Trophoblast cell (in vitro differentiated cells and primary cell): Measurements from ENCODE around the gene CHDH.

Source experiments
- DNase-seq, 2 donors: peaks; one replicate each; pipeline ENCODE4 v3.0.0-alpha.2; 2016
- H2AFZ ChIP-seq: 2 replicates; pipeline ENCODE4 v1.6.1; 2013; ENCODE audit warnings: low read length, moderate library complexity, mild to moderate bottlenecking; ENCODE audit not compliant: insufficient read depth, poor library complexity
- H2AK5ac ChIP-seq: 2 replicates; pipeline ENCODE4 v1.6.1; 2013; ENCODE audit warnings: mild to moderate bottlenecking, low read length
- H2BK120ac ChIP-seq: 2 replicates; pipeline ENCODE4 v1.6.1; 2013; ENCODE audit warnings: low read length, mild to moderate bottlenecking, moderate library complexity; ENCODE audit not compliant: insufficient read depth, poor library complexity
- H2BK12ac ChIP-seq: 2 replicates; pipeline ENCODE4 v1.6.1; 2013; ENCODE audit warnings: mild to moderate bottlenecking, low read length, moderate library complexity
- H2BK5ac ChIP-seq: 2 replicates; pipeline ENCODE4 v1.6.1; 2013; ENCODE audit warnings: low read length, low read depth, moderate library complexity, mild to moderate bottlenecking; ENCODE audit not compliant: poor library complexity
- H3K14ac ChIP-seq: 2 replicates; pipeline ENCODE4 v1.6.1; 2013; ENCODE audit warnings: mild to moderate bottlenecking, low read length
- H3K18ac ChIP-seq: 2 replicates; pipeline ENCODE4 v1.6.1; 2013; ENCODE audit warnings: mild to moderate bottlenecking, low read length
- H3K23ac ChIP-seq: 2 replicates; pipeline ENCODE4 v1.6.1; 2013; ENCODE audit warnings: low read length
- H3K27ac ChIP-seq: 2 replicates; pipeline ENCODE4 v1.5.1; 2013; ENCODE audit warnings: low read depth, mild to moderate bottlenecking, inconsistent platforms, low read length, moderate library complexity
- H3K27me3 ChIP-seq: 2 replicates; pipeline ENCODE4 v1.6.1; 2013; ENCODE audit warnings: inconsistent platforms, mild to moderate bottlenecking, low read length, moderate library complexity; ENCODE audit not compliant: insufficient read depth
- H3K36me3 ChIP-seq, 2 experiments: 1 replicate in 1 of 2; 2 replicates in 1 of 2; pipeline ENCODE4 v1.6.1; 2013; ENCODE audit warnings: low read length in 2 of 2, mild to moderate bottlenecking in 2 of 2, moderate library complexity in 1 of 2; ENCODE audit not compliant: insufficient read depth in 2 of 2, control insufficient read depth in 1 of 2
- H3K4ac ChIP-seq: 2 replicates; pipeline ENCODE4 v1.6.1; 2013; ENCODE audit warnings: low read depth, mild to moderate bottlenecking, low read length, moderate library complexity
- H3K4me1 ChIP-seq, 2 experiments: 1 replicate in 1 of 2; 2 replicates in 1 of 2; pipeline ENCODE4 v1.6.1; 2013; ENCODE audit warnings: low read length in 2 of 2, mild to moderate bottlenecking in 2 of 2, moderate library complexity in 1 of 2; ENCODE audit not compliant: insufficient read depth in 2 of 2, control insufficient read depth in 1 of 2
- H3K4me2 ChIP-seq: 2 replicates; pipeline ENCODE4 v1.6.1; 2013; ENCODE audit warnings: inconsistent platforms, mild to moderate bottlenecking, low read length, moderate library complexity
- H3K4me3 ChIP-seq: 2 replicates; pipeline ENCODE4 v1.5.1; 2013; ENCODE audit warnings: mild to moderate bottlenecking, low read depth, low read length, inconsistent platforms
- H3K79me1 ChIP-seq: one replicate; pipeline ENCODE4 v1.6.1; 2013; ENCODE audit warnings: low read length
- H3K79me2 ChIP-seq: 2 replicates; pipeline ENCODE4 v1.6.1; 2013; ENCODE audit warnings: low read length, mild to moderate bottlenecking; ENCODE audit not compliant: control insufficient read depth, insufficient read depth, poor library complexity
- H3K9ac ChIP-seq: 2 replicates; pipeline ENCODE4 v1.6.1; 2013; ENCODE audit warnings: mild to moderate bottlenecking, low read length
- H3K9me3 ChIP-seq: 2 replicates; pipeline ENCODE4 v1.6.1; 2013; ENCODE audit warnings: low read depth, mild to moderate bottlenecking, control low read depth, inconsistent platforms, low read length; ENCODE audit not compliant: insufficient read depth
- H4K12ac ChIP-seq: 2 replicates; pipeline ENCODE4 v1.6.1; 2013; ENCODE audit warnings: low read depth, mild to moderate bottlenecking, low read length, moderate library complexity
- H4K8ac ChIP-seq: 2 replicates; pipeline ENCODE4 v1.6.1; 2013; ENCODE audit warnings: low read depth, mild to moderate bottlenecking, low read length, moderate library complexity
- H4K91ac ChIP-seq: one replicate; pipeline ENCODE4 v1.6.1; 2013; ENCODE audit warnings: low read depth, mild to moderate bottlenecking, low read length, moderate library complexity
- whole genome bisulfite sequencing: extraction: QIAGEN DNeasy Blood & Tissue Kit; methylation state at CpG from one replicate; pipeline ENCODE4 v1.1.7; 2013; ENCODE audit warnings: missing lambda C conversion rate; ENCODE audit not compliant: insufficient read length, insufficient coverage; ENCODE audit errors: extremely low coverage; 5-methylcytosine and 5-hydroxymethylcytosine counted together

The CHDH gene

DNA sequence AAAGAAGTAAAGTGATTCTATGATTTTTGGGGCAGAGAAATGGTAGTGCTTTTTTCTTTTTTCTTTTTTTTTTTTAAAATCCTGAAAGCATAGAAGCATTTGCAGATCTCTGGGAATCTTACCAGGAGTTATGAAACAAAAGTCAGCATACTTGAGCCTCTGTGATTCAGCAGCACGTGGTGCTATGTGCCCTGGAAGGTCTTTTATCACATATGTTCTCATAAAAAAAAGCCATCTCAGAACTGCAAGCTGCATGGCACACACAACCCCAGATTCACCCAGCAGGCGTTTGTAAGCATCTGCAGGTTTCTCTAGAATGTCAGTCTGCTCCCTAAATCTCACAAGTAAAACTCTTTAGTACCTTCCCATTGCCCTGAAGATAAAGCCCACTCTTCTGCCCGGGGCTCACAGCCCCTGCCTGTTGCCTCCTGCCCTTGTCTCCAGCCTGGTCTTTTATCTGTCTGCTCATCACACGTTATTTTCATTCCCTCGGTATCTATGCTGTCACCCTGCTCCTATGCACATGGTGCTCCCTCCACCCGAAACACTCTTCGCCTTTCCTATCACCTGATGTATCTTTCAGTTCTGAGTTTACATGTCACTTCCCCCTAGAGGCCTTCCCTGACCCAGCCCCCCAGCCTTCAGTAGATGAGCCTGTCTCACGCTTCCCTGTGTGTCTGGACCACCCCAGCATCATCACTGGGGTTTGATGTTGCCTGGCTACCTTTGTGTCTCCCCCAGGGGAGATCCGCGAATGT lies 72.4 kb downstream of the CHDH start:
- no peak overlapping the region for H3K4ac ChIP-seq
- H2BK12ac ChIP-seq: no peak overlapping the region
- no peak overlapping the region for H3K4me3 ChIP-seq
- H3K79me1 ChIP-seq: no peaks in the 10 kb centered on the region
- H3K4me2 ChIP-seq: no peak overlapping the region
- H4K8ac ChIP-seq: no peak overlapping the region
- H3K27ac ChIP-seq: no peak overlapping the region
- no peak overlapping the region for H2BK5ac ChIP-seq
- H3K27me3 ChIP-seq: no peaks in the 10 kb centered on the region
- H4K12ac ChIP-seq: no peak overlapping the region
- peaks cover 3% of the 10 kb centered on the region for H3K9me3 ChIP-seq
- no peak overlapping the region for H2AFZ ChIP-seq
- no peak overlapping the region for H2AK5ac ChIP-seq
- H3K79me2 ChIP-seq: no peaks in the 10 kb centered on the region
- no peak overlapping the region for H3K23ac ChIP-seq
- H3K14ac ChIP-seq: no peak overlapping the region
- no peak overlapping the region for H2BK120ac ChIP-seq
- no peak overlapping the region for H3K9ac ChIP-seq
- no peaks in the 10 kb centered on the region for H3K36me3 ChIP-seq
- H3K4me1 ChIP-seq: peaks cover 2 to 5% of the 10 kb centered on the region in 2 experiments
- no CpG with 5 or more reads among the region's 10 CpGs for WGBS
- peak; percentile 72 to 86 for DNase-seq
- no peak overlapping the region for H3K18ac ChIP-seq
- no peak overlapping the region for H4K91ac ChIP-seq

GRCh38 chr3:53773021-53773436 lies 73.2 kb downstream of the CHDH start:
- no peak overlapping the region for H2AK5ac ChIP-seq
- no peak overlapping the region for H3K18ac ChIP-seq
- no peak overlapping the region for H2BK5ac ChIP-seq
- H3K4ac ChIP-seq: no peak overlapping the region
- H3K4me3 ChIP-seq: no peak overlapping the region
- H2BK12ac ChIP-seq: no peak overlapping the region
- H3K4me1 ChIP-seq: peaks cover 2 to 5% of the 10 kb centered on the region in 2 experiments
- no peak overlapping the region for H3K27ac ChIP-seq
- no CpG with 5 or more reads among the region's 5 CpGs for WGBS
- H3K79me2 ChIP-seq: no peaks in the 10 kb centered on the region
- H3K23ac ChIP-seq: no peak overlapping the region
- H3K9ac ChIP-seq: no peak overlapping the region
- H4K12ac ChIP-seq: no peak overlapping the region
- H4K8ac ChIP-seq: no peak overlapping the region
- H2AFZ ChIP-seq: no peak overlapping the region
- no peaks in the 10 kb centered on the region for H3K79me1 ChIP-seq
- peaks cover 3% of the 10 kb centered on the region for H3K9me3 ChIP-seq
- H3K36me3 ChIP-seq: no peaks in the 10 kb centered on the region
- H2BK120ac ChIP-seq: no peak overlapping the region
- no peak overlapping the region for H3K14ac ChIP-seq
- H4K91ac ChIP-seq: no peak overlapping the region
- peak in 1 of 2 donors; percentile 53 for DNase-seq
- no peak overlapping the region for H3K4me2 ChIP-seq
- H3K27me3 ChIP-seq: no peaks in the 10 kb centered on the region

DNA sequence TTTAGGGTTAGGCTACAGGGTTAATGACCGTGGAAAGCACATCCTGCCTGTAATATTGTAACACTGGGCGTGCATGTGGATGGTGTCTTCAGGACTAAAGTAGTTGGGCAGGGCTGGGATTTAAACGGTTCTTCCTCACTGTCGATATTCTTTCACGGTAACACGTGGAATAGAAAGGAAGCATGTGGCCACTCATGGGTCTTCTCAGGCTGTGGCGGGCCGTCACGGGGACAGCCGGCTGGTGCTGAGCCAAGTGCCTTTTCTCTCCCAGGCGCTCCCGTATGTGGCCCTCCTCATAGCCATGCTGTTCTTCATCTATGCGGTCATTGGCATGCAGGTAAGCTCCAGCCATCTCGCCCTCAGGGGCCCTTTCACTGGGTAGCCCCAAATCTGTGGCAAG lies 73.7 kb downstream of the CHDH start:
- Histone ChIP-seq H2BK120ac (no peak overlapping the region), H3K4me3 (no peak overlapping the region), H3K36me3 (no peaks in the 10 kb centered on the region), H3K27me3 (no peaks in the 10 kb centered on the region), H3K27ac (no peak overlapping the region), H3K4me2 (no peak overlapping the region), H3K9ac (no peak overlapping the region), H3K9me3 (peaks cover 2% of the 10 kb centered on the region), H4K91ac (no peak overlapping the region), H4K12ac (no peak overlapping the region), H2BK12ac (no peak overlapping the region), H2AK5ac (no peak overlapping the region), H3K14ac (no peak overlapping the region), H3K4ac (no peak overlapping the region), H3K18ac (no peak overlapping the region), H2AFZ (no peak overlapping the region), H3K4me1 (peaks cover 2 to 5% of the 10 kb centered on the region in 2 experiments), H2BK5ac (no peak overlapping the region), H4K8ac (no peak overlapping the region), H3K79me1 (no peaks in the 10 kb centered on the region), H3K79me2 (no peaks in the 10 kb centered on the region), H3K23ac (no peak overlapping the region)
- DNase-seq: peak; percentile 20 to 53
- WGBS: no CpG with 5 or more reads among the region's 14 CpGs

- no peaks in the 10 kb centered on the region for H3K27me3 ChIP-seq
- H3K23ac ChIP-seq: no peak overlapping the region
- no peak overlapping the region for H2AK5ac ChIP-seq
- H3K4me3 ChIP-seq: no peak overlapping the region
- H3K27ac ChIP-seq: no peak overlapping the region
- no peaks in the 10 kb centered on the region for H3K79me1 ChIP-seq
- no CpG with 5 or more reads among the region's 12 CpGs for WGBS
- no peak overlapping the region for H3K14ac ChIP-seq
- H3K79me2 ChIP-seq: no peaks in the 10 kb centered on the region
- peaks cover 0 to under 1% of the 10 kb centered on the region in 2 experiments for H3K4me1 ChIP-seq
- no peak overlapping the region for H4K91ac ChIP-seq
- no peak overlapping the region for H3K9ac ChIP-seq
- H4K12ac ChIP-seq: no peak overlapping the region
- H3K9me3 ChIP-seq: no peaks in the 10 kb centered on the region
- DNase-seq: no peak
- H3K4me2 ChIP-seq: no peak overlapping the region
- no peak overlapping the region for H4K8ac ChIP-seq
- H2BK12ac ChIP-seq: no peak overlapping the region
- no peaks in the 10 kb centered on the region for H3K36me3 ChIP-seq
- H2BK5ac ChIP-seq: no peak overlapping the region
- H3K4ac ChIP-seq: no peak overlapping the region
- no peak overlapping the region for H2BK120ac ChIP-seq
- no peak overlapping the region for H3K18ac ChIP-seq
- H2AFZ ChIP-seq: no peak overlapping the region
Measured at GRCh38 chr3:53768478-53769459, 77.5 kb downstream of the CHDH start.
